Ovary (tissue), 3 donors: ENCODE results near the gene NT5DC4.

Experiments used
- CTCF ChIP-seq, 3 donors: fragments of 450-650 bp in 2 of 3; fragments of 200-600 bp in 1 of 3; IDR thresholded peaks; one replicate each; pipeline versions ENCODE4 v1.5.1 to v1.8.0; 2016 to 2022; ENCODE audit warnings: antibody characterized with exemption in 3 of 3, mild to moderate bottlenecking in 1 of 3
- POLR2A ChIP-seq: fragments of 450-650 bp; IDR thresholded peaks from one replicate; pipeline ENCODE4 v1.6.1; 2017; ENCODE audit warnings: antibody characterized with exemption, mild to moderate bottlenecking, moderate library complexity
- donor health status: DM: no; HTN: no; CAD: no.

DNA sequence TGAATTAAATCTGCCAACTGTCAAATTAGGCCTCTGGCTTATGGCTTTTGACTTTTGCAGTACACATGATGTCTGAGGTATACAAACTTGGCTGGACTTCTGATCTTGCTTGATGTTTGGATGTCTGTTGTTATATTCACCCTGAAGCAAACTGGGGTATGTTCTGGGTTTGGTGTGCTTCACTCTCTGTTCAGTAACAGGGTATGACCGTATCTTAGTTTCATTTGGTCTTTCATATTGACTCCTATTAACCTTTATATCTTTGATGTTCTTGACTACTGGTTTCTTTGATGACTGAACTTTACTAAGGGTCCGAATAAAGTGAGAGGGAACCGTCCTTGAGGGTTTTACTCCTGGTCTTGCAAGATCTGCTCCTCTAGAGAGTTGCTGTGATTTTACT, 35.4 kb downstream of the NT5DC4 start:
- TF ChIP-seq CTCF (IDR thresholded peaks at IDR 0.05) (no peak), POLR2A (no peak)
